CD8-positive, alpha-beta memory T cell (primary cell): ENCODE results near the gene TMPRSS15. TPM values are rescaled to one million over a fixed set of nuclear protein-coding genes. Genes with fewer than 3 reads are reported as not detected.

ENCODE experiments used
- CTCF ChIA-PET: fragments of 350-600 bp; sonication (Branson Sonifier 250); formaldehyde crosslinking; loops from one replicate; lab custom pipeline; 2021; ENCODE audit warnings: antibody characterized with exemption; lab: Charles Lee
- POLR2A ChIA-PET: fragments of 350-600 bp; sonication (Branson Sonifier 250); formaldehyde crosslinking; loops from one replicate; lab custom pipeline; 2021; ENCODE audit warnings: antibody characterized with exemption; lab: Charles Lee
- DNase-seq, 5 donors: peaks; one replicate each; pipeline versions ENCODE4 v3.0.0 to v3.0.0-alpha.2; 2020 to 2022; ENCODE audit warnings: mixed read lengths in 1 of 5
- H3K27ac ChIP-seq: one replicate; pipeline ENCODE4 v1.7.0; 2013; ENCODE audit warnings: low read depth, mild to moderate bottlenecking, low read length, moderate library complexity
- H3K27me3 ChIP-seq: 2 replicates; pipeline ENCODE4 v1.7.0; 2013; ENCODE audit warnings: low read length, mild to moderate bottlenecking; ENCODE audit not compliant: insufficient read depth, poor library complexity, severe bottlenecking
- H3K36me3 ChIP-seq: 2 replicates; pipeline ENCODE4 v1.7.0; 2013; ENCODE audit warnings: mild to moderate bottlenecking, low read length, moderate library complexity; ENCODE audit not compliant: insufficient read depth
- H3K4me1 ChIP-seq: 2 replicates; pipeline ENCODE4 v1.7.0; 2013; ENCODE audit warnings: mild to moderate bottlenecking, low read length, moderate library complexity; ENCODE audit not compliant: insufficient read depth
- H3K4me3 ChIP-seq: 2 replicates; pipeline ENCODE4 v1.7.0; 2013; ENCODE audit warnings: mild to moderate bottlenecking, low read length
- H3K9me3 ChIP-seq: 2 replicates; pipeline ENCODE4 v1.7.0; 2013; ENCODE audit warnings: mild to moderate bottlenecking, low read length
- H3K27ac Mint-ChIP-seq, 8 donors: one replicate each; pipeline ENCODE4 v1.8.0; 2020 to 2021; ENCODE audit warnings: mixed read lengths in 8 of 8, mild to moderate bottlenecking in 6 of 8, inconsistent platforms in 3 of 8, moderate library complexity in 3 of 8
- H3K27me3 Mint-ChIP-seq, 2 donors: one replicate each; pipeline ENCODE4 v1.8.0; 2020 to 2021; ENCODE audit warnings: mixed read lengths in 2 of 2, mild to moderate bottlenecking in 1 of 2, moderate library complexity in 1 of 2
- H3K36me3 Mint-ChIP-seq, 3 donors: one replicate each; pipeline ENCODE4 v1.8.0; 2020 to 2021; ENCODE audit warnings: mixed read lengths in 3 of 3, inconsistent platforms in 1 of 3, mild to moderate bottlenecking in 1 of 3
- H3K4me1 Mint-ChIP-seq, 3 donors: one replicate each; pipeline ENCODE4 v1.8.0; 2020 to 2021; ENCODE audit warnings: mixed read lengths in 3 of 3, inconsistent platforms in 1 of 3, mild to moderate bottlenecking in 1 of 3
- H3K4me3 Mint-ChIP-seq, 7 donors: one replicate each; pipeline ENCODE4 v1.8.0; 2020 to 2021; ENCODE audit warnings: mixed read lengths in 7 of 7, mild to moderate bottlenecking in 6 of 7, moderate library complexity in 4 of 7, inconsistent platforms in 2 of 7
- H3K9me3 Mint-ChIP-seq, 5 donors: one replicate each; pipeline ENCODE4 v1.8.0; 2020 to 2022; ENCODE audit warnings: mixed read lengths in 5 of 5, mild to moderate bottlenecking in 3 of 5, moderate library complexity in 2 of 5, inconsistent platforms in 1 of 5
- polyA plus RNA-seq: library from polyadenylated mRNA; unstranded; fragments of 300-500 nt; fragmentation: Illumina TruSeq; gene quantifications from one replicate; pipeline ENCODE4 v1.2.3, GENCODE V29; 2021
- total RNA-seq, 2 experiments: library from RNA; stranded (reverse); gene quantifications; one replicate each; pipeline ENCODE4 v1.2.3, GENCODE V29; 2021

Gene TMPRSS15
- total and polyA plus RNA-seq, 3 experiments from 2014 or later = not detected

DNA sequence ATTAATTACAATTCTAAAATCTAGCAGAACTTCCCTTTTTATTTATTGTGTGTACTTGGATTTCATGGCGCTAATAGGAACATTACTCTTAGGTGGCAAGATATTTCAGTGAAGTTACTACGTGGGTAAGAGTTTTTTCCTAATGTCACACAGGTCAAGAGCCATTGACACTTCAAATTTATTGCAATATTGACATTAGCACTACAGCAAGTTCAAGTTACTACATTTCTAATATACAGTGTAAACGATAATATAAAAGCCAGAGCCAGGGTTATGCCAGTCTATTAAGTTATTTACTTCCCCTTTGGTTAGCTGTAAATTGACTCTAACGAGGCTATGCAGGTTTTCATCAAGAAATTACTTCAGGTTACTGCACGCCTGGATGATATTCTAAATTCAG, 129.2 kb downstream of the TMPRSS15 start:
- ChIA-PET POLR2A (no interaction called here), CTCF (no interaction called here)
- Histone ChIP-seq H3K27ac (no peak overlapping the region), H3K4me1 (no peaks in the 10 kb centered on the region), H3K36me3 (no peaks in the 10 kb centered on the region), H3K4me3 (no peak overlapping the region), H3K27me3 (no peaks in the 10 kb centered on the region), H3K9me3 (no peaks in the 10 kb centered on the region)
- no peak for DNase-seq
- Mint-ChIP-seq H3K9me3 (peaks cover 0 to 2% (median 0%) of the 10 kb centered on the region in 5 donors), H3K27ac (no peak overlapping the region), H3K27me3 (no peaks in the 10 kb centered on the region), H3K4me3 (no peak overlapping the region), H3K4me1 (no peaks in the 10 kb centered on the region), H3K36me3 (no peaks in the 10 kb centered on the region)

DNA sequence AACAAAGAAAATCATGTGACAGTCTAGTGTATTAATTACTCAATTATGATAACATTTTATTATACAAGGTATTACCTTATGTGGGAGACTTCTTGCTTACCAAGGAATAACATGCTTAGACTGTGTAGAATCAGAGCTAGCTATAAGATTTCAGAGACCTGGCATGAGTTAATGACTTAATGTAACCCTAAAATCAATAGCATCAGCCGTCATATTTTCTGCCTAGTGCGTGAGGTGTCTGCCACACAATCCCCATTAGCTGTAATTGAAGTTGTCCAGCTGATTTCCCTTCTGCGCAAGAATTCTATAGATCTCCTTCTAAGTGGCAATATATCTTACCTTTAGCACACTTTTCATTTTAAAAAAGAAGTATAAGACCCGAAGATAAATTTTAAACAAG, 130.2 kb downstream of the TMPRSS15 start:
- Histone ChIP-seq H3K4me3 (no peak overlapping the region), H3K36me3 (no peaks in the 10 kb centered on the region), H3K27ac (no peak overlapping the region), H3K9me3 (no peaks in the 10 kb centered on the region), H3K27me3 (no peaks in the 10 kb centered on the region), H3K4me1 (no peaks in the 10 kb centered on the region)
- Mint-ChIP-seq H3K36me3 (no peaks in the 10 kb centered on the region), H3K27ac (no peak overlapping the region), H3K9me3 (peaks cover 0 to 2% (median 0%) of the 10 kb centered on the region in 5 donors), H3K4me3 (no peak overlapping the region), H3K4me1 (no peaks in the 10 kb centered on the region), H3K27me3 (no peaks in the 10 kb centered on the region)
- ChIA-PET POLR2A (no interaction called here), CTCF (no interaction called here)
- no peak for DNase-seq

DNA sequence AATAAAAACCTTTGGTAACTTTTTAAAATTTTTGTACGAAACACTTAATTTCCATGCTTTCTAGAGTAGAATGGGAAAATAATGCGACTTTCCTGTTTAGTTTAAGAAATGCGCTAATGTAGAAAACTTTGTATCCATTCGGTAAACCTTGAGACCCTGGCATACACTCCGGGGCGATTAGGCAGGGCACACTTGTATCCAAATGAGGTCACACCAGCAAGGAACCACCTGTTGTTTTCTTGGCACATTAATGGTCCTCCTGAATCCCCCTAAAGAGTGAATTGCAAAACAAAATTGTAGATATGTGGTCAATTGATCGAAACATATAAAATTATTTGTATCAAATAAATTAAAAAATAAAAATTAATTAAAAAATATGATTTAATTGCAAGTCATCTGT, 133.7 kb downstream of the TMPRSS15 start:
- Histone ChIP-seq H3K4me1 (no peaks in the 10 kb centered on the region), H3K4me3 (no peak overlapping the region), H3K27ac (no peak overlapping the region), H3K9me3 (no peaks in the 10 kb centered on the region), H3K36me3 (no peaks in the 10 kb centered on the region), H3K27me3 (no peaks in the 10 kb centered on the region)
- no peak overlapping the region for H3K27ac Mint-ChIP-seq
- H3K9me3 Mint-ChIP-seq = peaks cover 0 to 2% (median 0%) of the 10 kb centered on the region in 5 donors
- H3K36me3 Mint-ChIP-seq = no peaks in the 10 kb centered on the region
- H3K27me3 Mint-ChIP-seq = no peaks in the 10 kb centered on the region
- ChIA-PET POLR2A (no interaction called here), CTCF (no interaction called here)
- H3K4me3 Mint-ChIP-seq = no peak overlapping the region
- no peaks in the 10 kb centered on the region for H3K4me1 Mint-ChIP-seq
- DNase-seq = no peak

DNA sequence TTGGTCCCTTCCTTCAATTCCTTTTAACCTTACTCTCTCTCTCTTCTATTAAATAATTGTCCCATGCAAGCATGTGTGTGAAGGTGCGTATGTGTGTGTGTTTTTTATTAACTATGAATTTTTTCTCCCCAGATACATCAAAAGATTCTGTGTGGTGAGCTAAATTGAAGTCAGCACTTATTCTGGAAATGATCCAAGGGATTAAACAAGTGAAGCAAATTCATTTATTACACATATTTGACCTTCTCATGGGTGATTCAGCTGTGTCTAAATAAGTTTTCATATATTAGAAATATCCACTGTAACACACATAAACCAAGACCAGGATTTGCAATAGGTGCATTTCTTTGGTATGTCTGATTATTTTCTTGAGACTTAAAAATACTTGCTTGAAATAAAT, 134.7 kb downstream of the TMPRSS15 start:
- Histone ChIP-seq H3K9me3 (no peaks in the 10 kb centered on the region), H3K27me3 (no peaks in the 10 kb centered on the region), H3K4me3 (no peak overlapping the region), H3K4me1 (no peaks in the 10 kb centered on the region), H3K27ac (no peak overlapping the region), H3K36me3 (no peaks in the 10 kb centered on the region)
- no peak overlapping the region for H3K27ac Mint-ChIP-seq
- ChIA-PET CTCF (no interaction called here), POLR2A (no interaction called here)
- no peak for DNase-seq
- H3K9me3 Mint-ChIP-seq = peaks cover 0 to 3% (median 0%) of the 10 kb centered on the region in 5 donors
- no peak overlapping the region for H3K4me3 Mint-ChIP-seq
- H3K36me3 Mint-ChIP-seq = no peaks in the 10 kb centered on the region
- no peaks in the 10 kb centered on the region for H3K4me1 Mint-ChIP-seq
- no peaks in the 10 kb centered on the region for H3K27me3 Mint-ChIP-seq

DNA sequence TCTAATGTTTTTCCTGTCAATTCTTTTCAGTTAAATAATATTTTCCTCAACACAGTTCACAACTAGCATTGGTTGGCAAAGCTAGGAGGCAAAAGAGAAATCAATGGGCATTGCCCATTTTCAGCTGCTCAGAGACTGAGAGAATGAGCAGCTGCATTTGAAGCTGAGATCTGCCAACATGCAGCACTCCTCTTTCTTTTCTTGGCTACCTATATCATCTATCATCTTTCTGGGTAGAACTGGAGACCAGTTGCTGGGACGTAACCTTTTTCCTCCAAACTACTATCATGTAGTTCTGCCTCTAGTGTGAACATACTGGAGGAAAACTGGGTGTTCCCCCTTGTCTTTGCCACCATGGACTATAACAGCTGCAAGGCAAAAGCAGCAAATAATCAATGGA, 136.1 kb downstream of the TMPRSS15 start:
- no peaks in the 10 kb centered on the region for H3K36me3 Mint-ChIP-seq
- ChIA-PET POLR2A (no interaction called here), CTCF (no interaction called here)
- no peaks in the 10 kb centered on the region for H3K4me1 ChIP-seq
- DNase-seq = no peak
- H3K27me3 Mint-ChIP-seq = no peaks in the 10 kb centered on the region
- H3K27me3 ChIP-seq = no peaks in the 10 kb centered on the region
- no peak overlapping the region for H3K4me3 ChIP-seq
- H3K4me3 Mint-ChIP-seq = no peak overlapping the region
- peaks cover 0 to 3% (median 0%) of the 10 kb centered on the region in 5 donors for H3K9me3 Mint-ChIP-seq
- no peaks in the 10 kb centered on the region for H3K4me1 Mint-ChIP-seq
- no peaks in the 10 kb centered on the region for H3K9me3 ChIP-seq
- no peak overlapping the region for H3K27ac ChIP-seq
- no peaks in the 10 kb centered on the region for H3K36me3 ChIP-seq
- no peak overlapping the region for H3K27ac Mint-ChIP-seq

DNA sequence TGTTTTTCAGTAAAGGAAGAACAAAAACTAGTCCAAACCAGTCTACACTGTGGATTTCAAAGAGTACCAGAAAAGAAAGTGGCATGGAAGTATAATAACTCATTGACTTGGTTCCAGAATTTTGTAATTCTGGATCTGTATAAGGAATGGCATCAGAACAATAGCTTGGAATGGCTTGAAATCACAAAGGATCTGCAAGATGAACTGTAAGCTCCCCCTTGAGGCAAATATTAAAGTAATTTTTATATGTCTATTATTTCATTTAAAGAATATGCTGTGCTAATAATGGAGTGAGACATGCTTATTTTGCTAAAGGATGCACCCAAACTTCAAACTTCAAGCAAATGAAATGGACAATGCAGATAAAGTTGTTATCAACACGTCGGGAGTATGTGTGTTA, 137.6 kb downstream of the TMPRSS15 start:
- Mint-ChIP-seq H3K27me3 (no peaks in the 10 kb centered on the region), H3K27ac (no peak overlapping the region), H3K4me1 (no peaks in the 10 kb centered on the region), H3K4me3 (no peak overlapping the region), H3K9me3 (peaks cover 0 to 3% (median 0%) of the 10 kb centered on the region in 5 donors), H3K36me3 (no peaks in the 10 kb centered on the region)
- Histone ChIP-seq H3K9me3 (no peaks in the 10 kb centered on the region), H3K36me3 (no peaks in the 10 kb centered on the region), H3K27me3 (no peaks in the 10 kb centered on the region), H3K4me1 (no peaks in the 10 kb centered on the region), H3K4me3 (no peak overlapping the region), H3K27ac (no peak overlapping the region)
- ChIA-PET CTCF (no interaction called here), POLR2A (no interaction called here)
- no peak for DNase-seq

DNA sequence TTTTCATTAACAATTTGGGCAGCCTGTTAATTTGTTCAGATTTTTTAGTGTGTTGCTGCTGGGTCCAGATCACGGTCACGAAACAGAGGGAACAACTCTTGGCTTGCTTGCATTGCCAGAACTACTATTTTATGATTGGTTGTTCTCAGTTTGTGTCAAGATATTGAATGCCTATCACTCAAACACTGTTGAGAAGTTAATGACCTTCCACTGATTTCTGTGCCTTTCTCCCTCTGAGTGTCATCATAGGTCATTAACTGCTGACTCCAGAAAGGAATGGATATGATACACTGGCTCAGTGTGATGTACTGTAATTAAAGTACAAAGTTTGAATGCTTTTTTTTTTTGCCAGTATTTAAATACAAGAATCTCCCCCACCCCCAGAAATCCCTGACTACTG, 149.8 kb downstream of the TMPRSS15 start:
- Histone ChIP-seq H3K27me3 (no peaks in the 10 kb centered on the region), H3K27ac (no peak overlapping the region), H3K4me1 (no peaks in the 10 kb centered on the region), H3K36me3 (no peaks in the 10 kb centered on the region), H3K4me3 (no peak overlapping the region), H3K9me3 (no peaks in the 10 kb centered on the region)
- ChIA-PET POLR2A (no interaction called here), CTCF (no interaction called here)
- DNase-seq = no peak
- no peaks in the 10 kb centered on the region for H3K27me3 Mint-ChIP-seq
- H3K4me3 Mint-ChIP-seq = no peak overlapping the region
- H3K4me1 Mint-ChIP-seq = no peaks in the 10 kb centered on the region
- H3K9me3 Mint-ChIP-seq = peaks cover 0 to 5% (median 2%) of the 10 kb centered on the region in 5 donors
- H3K27ac Mint-ChIP-seq = no peak overlapping the region
- no peaks in the 10 kb centered on the region for H3K36me3 Mint-ChIP-seq

DNA sequence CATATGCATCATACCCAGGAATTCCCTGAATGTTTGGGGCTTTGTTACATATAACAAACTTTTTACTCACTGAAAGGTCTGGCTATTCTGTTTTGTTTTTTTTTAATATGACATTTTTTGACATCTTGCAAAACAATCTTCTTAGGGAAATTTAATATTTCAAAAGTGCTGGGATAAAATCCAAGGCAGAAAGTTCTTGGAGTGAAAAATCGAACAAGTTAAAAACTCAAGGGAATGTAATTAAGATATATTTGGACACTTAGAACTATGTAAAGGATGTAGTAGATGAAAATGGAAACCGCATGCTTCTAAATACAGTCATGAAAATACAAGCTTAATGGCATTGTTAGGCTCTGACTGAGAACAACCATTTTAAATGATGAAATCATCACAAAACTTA, 150.4 kb downstream of the TMPRSS15 start:
- Histone ChIP-seq H3K27ac (no peak overlapping the region), H3K4me3 (no peak overlapping the region), H3K36me3 (no peaks in the 10 kb centered on the region), H3K27me3 (no peaks in the 10 kb centered on the region), H3K9me3 (no peaks in the 10 kb centered on the region), H3K4me1 (no peaks in the 10 kb centered on the region)
- Mint-ChIP-seq H3K4me3 (no peak overlapping the region), H3K9me3 (peaks cover 0 to 5% (median 2%) of the 10 kb centered on the region in 5 donors), H3K27ac (no peak overlapping the region), H3K36me3 (no peaks in the 10 kb centered on the region), H3K4me1 (no peaks in the 10 kb centered on the region), H3K27me3 (no peaks in the 10 kb centered on the region)
- no peak for DNase-seq
- CTCF ChIA-PET = interaction anchor here (1.6 kb wide), 1 partner anchor 10 kb away, joined by 4 read pairs; no protein-coding TSS in a partner anchor
- POLR2A ChIA-PET = no interaction called here

DNA sequence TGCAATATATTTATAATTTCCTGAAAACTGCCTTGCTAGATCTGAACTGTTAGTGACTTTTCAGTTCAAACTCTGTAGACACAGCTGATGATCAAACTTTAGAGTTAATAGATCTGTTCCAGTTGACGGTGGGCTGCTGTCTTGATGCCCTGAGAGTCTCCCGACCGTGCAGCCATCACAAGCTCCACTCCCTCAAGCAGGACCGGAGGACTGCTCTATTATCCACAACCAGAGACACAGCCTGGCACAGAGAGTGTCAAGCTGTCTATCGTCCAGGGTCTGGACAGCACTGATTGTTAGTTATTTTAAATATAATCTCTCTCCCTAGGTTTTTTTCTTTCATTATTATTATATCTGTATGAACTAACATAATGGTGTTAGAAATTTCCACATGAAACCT, 150.9 kb downstream of the TMPRSS15 start:
- Histone ChIP-seq H3K27ac (no peak overlapping the region), H3K27me3 (no peaks in the 10 kb centered on the region), H3K4me1 (no peaks in the 10 kb centered on the region), H3K36me3 (no peaks in the 10 kb centered on the region), H3K9me3 (no peaks in the 10 kb centered on the region), H3K4me3 (no peak overlapping the region)
- no peaks in the 10 kb centered on the region for H3K4me1 Mint-ChIP-seq
- ChIA-PET POLR2A (no interaction called here), CTCF (interaction anchor here (1.0 to 1.6 kb wide), 2 partner anchors 10 to 212 kb away, joined by 3 to 4 read pairs; no protein-coding TSS in a partner anchor)
- H3K4me3 Mint-ChIP-seq = no peak overlapping the region
- peaks cover 0 to under 1% of the 10 kb centered on the region in 2 donors for H3K27me3 Mint-ChIP-seq
- H3K36me3 Mint-ChIP-seq = no peaks in the 10 kb centered on the region
- no peak overlapping the region for H3K27ac Mint-ChIP-seq
- DNase-seq = no peak
- H3K9me3 Mint-ChIP-seq = peaks cover 0 to 5% (median 2%) of the 10 kb centered on the region in 5 donors
